GM12878 (cell line): Measurements from ENCODE around the gene TTLL13. TPM values are rescaled to one million over a fixed set of nuclear protein-coding genes. Genes with fewer than 3 reads are reported as not detected.

Source experiments
- BACH1 ChIP-seq: fragments of 450-650 bp; IDR thresholded peaks from 2 replicates; pipeline ENCODE4 v1.6.1; 2017; ENCODE audit warnings: mild to moderate bottlenecking, borderline replicate concordance
- CBX5 ChIP-seq: sonication (generic); IDR thresholded peaks from 2 replicates; pipeline ENCODE4 v1.6.1; 2016; ENCODE audit warnings: low read depth, moderate library complexity, mild to moderate bottlenecking, inconsistent platforms
- CHD4 ChIP-seq: fragments of 200-600 bp; sonication (generic); IDR thresholded peaks from 2 replicates; pipeline ENCODE4 v1.6.1; 2016; ENCODE audit warnings: mild to moderate bottlenecking
- NFYB ChIP-seq: IDR thresholded peaks from 2 replicates; pipeline ENCODE4 v1.6.1; 2011; ENCODE audit warnings: low read depth, mild to moderate bottlenecking, low read length, improper control_type of control experiment, moderate library complexity; ENCODE audit not compliant: insufficient read depth
- RAD51 ChIP-seq: fragments of 450-650 bp; IDR thresholded peaks from 2 replicates; pipeline ENCODE4 v1.6.1; 2016; ENCODE audit warnings: moderate library complexity, mild to moderate bottlenecking, inconsistent platforms
- RFX5 ChIP-seq: IDR thresholded peaks from 2 replicates; pipeline ENCODE4 v1.6.1; 2011; ENCODE audit warnings: low read depth, low read length, improper control_type of control experiment
- SKIL ChIP-seq: fragments of 450-650 bp; IDR thresholded peaks from 2 replicates; pipeline ENCODE4 v1.6.1; 2017; ENCODE audit warnings: mild to moderate bottlenecking, low read depth, inconsistent platforms; ENCODE audit not compliant: poor library complexity, severe bottlenecking
- SMARCA5 ChIP-seq: fragments of 450-650 bp; IDR thresholded peaks from 2 replicates; pipeline ENCODE4 v1.6.1; 2017; ENCODE audit warnings: mild to moderate bottlenecking
- SMC3 ChIP-seq: IDR thresholded peaks from 2 replicates; pipeline ENCODE4 v1.6.1; 2011; ENCODE audit warnings: low read length, improper control_type of control experiment, borderline replicate concordance
- SUZ12 ChIP-seq: fragments of 200-600 bp; sonication (generic); IDR thresholded peaks from one replicate; pipeline ENCODE4 v1.6.1; 2018; ENCODE audit warnings: antibody characterized with exemption, mild to moderate bottlenecking; ENCODE audit not compliant: unreplicated experiment
- TCF7 ChIP-seq: IDR thresholded peaks from 2 replicates; pipeline ENCODE4 v1.6.1; 2014; ENCODE audit warnings: antibody characterized with exemption, borderline replicate concordance
- USF1 ChIP-seq: IDR thresholded peaks from 2 replicates; pipeline ENCODE4 v1.6.1; 2011; ENCODE audit warnings: borderline replicate concordance, low read depth, mild to moderate bottlenecking, moderate library complexity, mixed read lengths, low read length; ENCODE audit not compliant: insufficient read depth; ENCODE audit errors: extremely low read length
- WRNIP1 ChIP-seq: IDR thresholded peaks from 2 replicates; pipeline ENCODE4 v1.6.1; 2011; ENCODE audit warnings: low read depth, low read length, improper control_type of control experiment, borderline replicate concordance
- YY1 ChIP-seq: IDR thresholded peaks from 2 replicates; pipeline ENCODE4 v1.6.1; 2011; ENCODE audit warnings: low read depth, mild to moderate bottlenecking, low read length
- ZBTB4 ChIP-seq: fragments of 450-650 bp; formaldehyde crosslinking; IDR thresholded peaks from 2 replicates; pipeline ENCODE4 v1.4.0; 2022; ENCODE audit warnings: mild to moderate bottlenecking, moderate library complexity
- ZNF24 ChIP-seq: fragments of 450-650 bp; IDR thresholded peaks from 2 replicates; pipeline ENCODE4 v1.6.1; 2017; ENCODE audit warnings: antibody characterized with exemption, mild to moderate bottlenecking
- ZNF592 ChIP-seq: fragments of 450-650 bp; IDR thresholded peaks from 2 replicates; pipeline ENCODE4 v1.6.1; 2017; ENCODE audit warnings: mild to moderate bottlenecking, moderate library complexity
- polyA plus RNA-seq, 11 experiments: library from polyadenylated mRNA; depleted of rRNA in 4 of 11; unstranded in 6 of 11; stranded (reverse) in 5 of 11; fragments of >200 nt; fragmentation: Nextera tagmentation in 4 of 11; fragmentation: Illumina TruSeq in 1 of 11; extraction: Ambion mirVana in 4 of 11; extraction: Trizol in 1 of 11; gene quantifications; 1 replicate in 1 of 11; 2 replicates in 10 of 11; pipeline versions ENCODE4 v1.2.1 to v1.2.3, GENCODE V29; 2011 to 2016; ENCODE audit warnings: inconsistent platforms in 2 of 11, missing spikeins in 2 of 11, low read depth in 1 of 11
- total RNA-seq, 4 experiments: library from RNA; depleted of rRNA in 3 of 4; stranded (reverse); fragments of >200 nt in 3 of 4; fragmentation: Illumina TruSeq in 1 of 4; extraction: Trizol in 1 of 4; gene quantifications; 2 replicates each; pipeline versions ENCODE4 v1.2.1 to v1.2.3, GENCODE V29; 2013 to 2021

Gene TTLL13
- total and polyA plus RNA-seq, 10 of the 15 experiments (the other 5 are each of a cell fraction or from before 2014, with no cell fraction given): 0.03 to 0.32 (median 0.13) TPM; not detected in 1

- peak; percentile 15 for TF ChIP-seq SKIL
- no peak for TF ChIP-seq CBX5
- no peak for TF ChIP-seq WRNIP1
- TF ChIP-seq YY1: peak; percentile 52; the same call in 1 of the 2 replicates
- TF ChIP-seq USF1: no peak
- no peak for TF ChIP-seq SMARCA5
- TF ChIP-seq RAD51: no peak
- no peak for TF ChIP-seq ZBTB4 (CRISPR knock-in tag)
- TF ChIP-seq ZNF24: no peak
- TF ChIP-seq SMC3: 0 out of 2 replicates have a peak, but pooled peaks have one; percentile 3
- TF ChIP-seq CHD4: no peak
- no peak for TF ChIP-seq SUZ12
- TF ChIP-seq RFX5: no peak
- TF ChIP-seq ZNF592: no peak
- TF ChIP-seq TCF7: 0 out of 2 replicates have a peak, but pooled peaks have one; percentile 11
- TF ChIP-seq BACH1: no peak
- TF ChIP-seq NFYB: no peak
Measured at GRCh38 chr15:90306560-90306959, 57.2 kb downstream of the TTLL13 start (continued).
